IMR-90 (cell line): Measurements from ENCODE around the gene ARHGEF4. TPM values are rescaled to one million over a fixed set of nuclear protein-coding genes. Genes with fewer than 3 reads are reported as not detected.

Experiments
- ATAC-seq: fragments of 200-7000 bp; cut with Tn5 transposase; 2 replicates; pipeline ENCODE4 v1.9.1; 2020; ENCODE audit warnings: low read depth, mild to moderate bottlenecking, moderate library complexity
- BruUV-seq: library from RNA; stranded (reverse); fragments of 400-500 nt; replicated peaks from 2 replicates; lab custom pipeline; 2021; lab: Mats Ljungman, UMichigan
- CTCF ChIA-PET: fragments of 300-600 bp; formaldehyde crosslinking; extraction: SDS; loops from one replicate; lab custom pipeline; 2021; ENCODE audit warnings: antibody characterized with exemption; lab: Yijun Ruan, JAX
- POLR2A ChIA-PET: fragments of 300-600 bp; sonication (Branson Sonifier 250); formaldehyde crosslinking; loops from one replicate; lab custom pipeline; 2022; ENCODE audit warnings: antibody characterized with exemption; ENCODE audit not compliant: unreplicated experiment; lab: Charles Lee
- DNase-seq: peaks from one replicate; pipeline ENCODE4 v3.0.0; 2013
- H2AFZ ChIP-seq: replicated peaks from 2 replicates; pipeline ENCODE3; 2013; ENCODE audit warnings: low read length, mild to moderate bottlenecking; ENCODE audit not compliant: poor library complexity
- H2AK5ac ChIP-seq: 2 replicates; pipeline ENCODE4 v1.6.1; 2013; ENCODE audit warnings: low read depth, low read length, inconsistent platforms
- H2AK9ac ChIP-seq: replicated peaks from 2 replicates; pipeline ENCODE3; 2013; ENCODE audit warnings: mild to moderate bottlenecking, low read depth, low read length, moderate library complexity; ENCODE audit not compliant: poor library complexity
- H2BK120ac ChIP-seq: 2 replicates; pipeline ENCODE4 v1.6.1; 2013; ENCODE audit warnings: low read depth, low read length, inconsistent platforms
- H2BK15ac ChIP-seq: 3 replicates; pipeline ENCODE4 v1.6.1; 2013; ENCODE audit warnings: low read depth, low read length, inconsistent platforms
- H2BK20ac ChIP-seq: 2 replicates; pipeline ENCODE4 v1.6.1; 2013; ENCODE audit warnings: low read depth, mild to moderate bottlenecking, inconsistent platforms, low read length, moderate library complexity
- H2BK5ac ChIP-seq: 2 replicates; pipeline ENCODE4 v1.6.1; 2013; ENCODE audit warnings: mild to moderate bottlenecking, low read depth, low read length, inconsistent platforms; ENCODE audit not compliant: poor library complexity, severe bottlenecking
- H3K14ac ChIP-seq: replicated peaks from 2 replicates; pipeline ENCODE4 v1.6.1; 2013; ENCODE audit warnings: low read depth, low read length, inconsistent platforms
- H3K18ac ChIP-seq: 2 replicates; pipeline ENCODE4 v1.6.1; 2013; ENCODE audit warnings: low read depth, low read length, control low read depth
- H3K23ac ChIP-seq: 2 replicates; pipeline ENCODE4 v1.6.1; 2013; ENCODE audit warnings: low read depth, low read length, inconsistent platforms
- H3K27ac ChIP-seq: 2 replicates; pipeline ENCODE4 v1.5.1; 2013; ENCODE audit warnings: mild to moderate bottlenecking, control low read depth, low read length; ENCODE audit not compliant: insufficient read depth
- H3K27me3 ChIP-seq: 2 replicates; pipeline ENCODE4 v1.6.1; 2013; ENCODE audit warnings: low read length; ENCODE audit not compliant: control insufficient read depth, insufficient read depth
- H3K36me3 ChIP-seq: 2 replicates; pipeline ENCODE4 v1.6.1; 2013; ENCODE audit warnings: low read length, mixed read lengths; ENCODE audit not compliant: control insufficient read depth, insufficient read depth
- H3K4ac ChIP-seq: 2 replicates; pipeline ENCODE4 v1.6.1; 2013; ENCODE audit warnings: low read depth, low read length, inconsistent platforms
- H3K4me1 ChIP-seq: 2 replicates; pipeline ENCODE4 v1.6.1; 2013; ENCODE audit warnings: low read length, mixed read lengths; ENCODE audit not compliant: control insufficient read depth, insufficient read depth
- H3K4me2 ChIP-seq: 2 replicates; pipeline ENCODE4 v1.6.1; 2013; ENCODE audit warnings: low read depth, mild to moderate bottlenecking, control low read depth, low read length, moderate library complexity
- H3K4me3 ChIP-seq: 2 replicates; pipeline ENCODE4 v1.5.1; 2013; ENCODE audit warnings: low read depth, mild to moderate bottlenecking, control low read depth, low read length, moderate library complexity; ENCODE audit not compliant: insufficient read depth
- H3K56ac ChIP-seq: 2 replicates; pipeline ENCODE4 v1.6.1; 2013; ENCODE audit warnings: low read length, inconsistent platforms; ENCODE audit not compliant: insufficient read depth; ENCODE audit errors: extremely low read depth
- H3K79me1 ChIP-seq, 2 experiments: 2 replicates each; pipeline ENCODE4 v1.6.1; 2013; ENCODE audit warnings: low read length in 2 of 2, inconsistent platforms in 1 of 2, low read depth in 1 of 2
- H3K9ac ChIP-seq: 2 replicates; pipeline ENCODE4 v1.6.1; 2013; ENCODE audit warnings: low read depth, low read length, control low read depth
- H3K9me1 ChIP-seq: 2 replicates; pipeline ENCODE4 v1.6.1; 2013; ENCODE audit warnings: low read length, inconsistent platforms; ENCODE audit not compliant: insufficient read depth
- H3K9me3 ChIP-seq: 2 replicates; pipeline ENCODE4 v1.6.1; 2013; ENCODE audit warnings: low read length; ENCODE audit not compliant: control insufficient read depth, insufficient read depth
- H4K20me1 ChIP-seq: 2 replicates; pipeline ENCODE4 v1.6.1; 2013; ENCODE audit warnings: low read length, inconsistent platforms; ENCODE audit not compliant: insufficient read depth
- H4K5ac ChIP-seq: 2 replicates; pipeline ENCODE4 v1.6.1; 2013; ENCODE audit warnings: mild to moderate bottlenecking, low read depth, low read length, control low read depth
- H4K8ac ChIP-seq, 2 experiments: 2 replicates each; pipeline ENCODE4 v1.6.1; 2013; ENCODE audit warnings: low read depth in 2 of 2, low read length in 2 of 2, control low read depth in 1 of 2, inconsistent platforms in 1 of 2
- H4K91ac ChIP-seq: 2 replicates; pipeline ENCODE4 v1.6.1; 2013; ENCODE audit warnings: low read depth, low read length, inconsistent platforms; ENCODE audit not compliant: insufficient read depth
- CHD1 ChIP-seq: IDR thresholded peaks from 2 replicates; pipeline ENCODE4 v1.6.1; 2012; ENCODE audit warnings: low read depth, low read length, improper control_type of control experiment
- FOS ChIP-seq: fragments of 150-350 bp; IDR thresholded peaks from 2 replicates; pipeline ENCODE4 v1.6.1; 2016; ENCODE audit warnings: low read depth, low read length
- POLR2A ChIP-seq: IDR thresholded peaks from 2 replicates; pipeline ENCODE4 v1.6.1; 2012; ENCODE audit warnings: mild to moderate bottlenecking, low read depth, low read length
- RAD21 ChIP-seq: IDR thresholded peaks from 2 replicates; pipeline ENCODE4 v1.6.1; 2012; ENCODE audit warnings: low read length, improper control_type of control experiment
- WGBS, 2 experiments: methylation state at CpG; one replicate each; pipeline versions ENCODE4 v1.1.5 to v1.1.7; 2013; ENCODE audit warnings: missing lambda C conversion rate in 2 of 2; ENCODE audit not compliant: insufficient read length in 1 of 2; ENCODE audit errors: extremely low coverage in 2 of 2; 5-methylcytosine and 5-hydroxymethylcytosine counted together
- dilution Hi-C: fragments of 300-500 bp; cut with HindIII; formaldehyde crosslinking; loops from one replicate; pipeline ENCODE4 v1.14.3; 2018; ENCODE audit warnings: low sequenced_read_pairs; ENCODE audit not compliant: unreplicated experiment
- in situ Hi-C: fragments of 300-500 bp; cut with MboI; formaldehyde crosslinking; loops from 3 replicates; pipeline ENCODE4 v1.14.3; 2019; ENCODE audit warnings: low sequenced_read_pairs, inconsistent platforms, mixed read lengths
- intact Hi-C: fragments of 100-400 bp; cut with micrococcal nuclease; formaldehyde crosslinking; loops from 2 replicates; pipeline ENCODE4 v1.10.0; 2022
- polyA plus RNA-seq, 3 experiments: library from polyadenylated mRNA; depleted of rRNA; stranded (reverse); fragments of >200 nt; gene quantifications; 2 replicates each; pipeline ENCODE4 v1.2.3, GENCODE V29; 2012; ENCODE audit warnings: low replicate concordance in 1 of 3
- total RNA-seq: library from RNA; depleted of rRNA; stranded (reverse); fragments of >200 nt; gene quantifications from 2 replicates; pipeline ENCODE4 v1.2.3, GENCODE V29; 2012

The ARHGEF4 gene
- total and polyA plus RNA-seq, 2 of the 4 experiments (the other 2 are of a cell fraction), result 2.7 to 5.0 TPM

DNA sequence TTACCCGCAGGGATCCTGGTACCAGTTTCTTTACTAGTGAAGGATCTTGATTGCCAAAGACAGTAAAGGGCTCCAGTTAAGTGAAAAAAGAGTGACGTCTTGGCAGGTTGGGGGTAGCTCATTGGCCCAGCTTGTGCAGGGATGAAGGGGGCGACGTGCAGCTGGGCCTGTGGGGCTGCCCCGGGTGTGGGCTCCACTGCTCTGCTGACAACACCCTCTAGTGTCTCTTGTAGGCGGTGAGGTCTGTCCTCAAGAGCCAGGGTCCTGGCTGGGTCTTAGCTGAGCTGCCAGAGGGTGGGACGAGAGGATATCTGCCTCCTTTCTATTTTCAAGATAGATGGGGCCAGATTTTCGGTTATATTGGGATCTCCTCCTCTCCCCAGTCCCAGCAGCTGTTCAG is 6.1 kb downstream of the ARHGEF4 start:
- H2AK9ac ChIP-seq, result no peak overlapping the region
- no peak overlapping the region for H2BK120ac ChIP-seq
- no peak overlapping the region for H3K9ac ChIP-seq
- H3K4ac ChIP-seq, result no peak overlapping the region
- H3K14ac ChIP-seq, result no peak overlapping the region
- in situ Hi-C loops, result no loop called here
- 63% methylated on average over 4 of the region's 8 CpGs; no CpG with 5 or more reads in 1 of the 2 experiments for WGBS, 2 experiments
- H3K56ac ChIP-seq, result no peak overlapping the region
- ChIA-PET POLR2A (no interaction called here), CTCF (no interaction called here)
- no peak overlapping the region for H2BK5ac ChIP-seq
- no peaks in the 10 kb centered on the region for H4K20me1 ChIP-seq
- H4K91ac ChIP-seq, result no peak overlapping the region
- no peak for DNase-seq
- intact Hi-C loops, result no loop called here
- TF ChIP-seq RAD21 (no peak), FOS (no peak), POLR2A (no peak), CHD1 (no peak)
- no peak for ATAC-seq
- no peaks in the 10 kb centered on the region for H3K4me1 ChIP-seq
- no peaks in the 10 kb centered on the region for H3K79me1 ChIP-seq
- H3K4me3 ChIP-seq, result no peak overlapping the region
- no peaks in the 10 kb centered on the region for H3K9me3 ChIP-seq
- H3K27me3 ChIP-seq, result peaks cover 7% of the 10 kb centered on the region; the same call in 1 of the 2 replicates
- dilution Hi-C loops, result no loop called here
- no peak overlapping the region for H3K27ac ChIP-seq
- H2BK15ac ChIP-seq, result no peak overlapping the region
- H3K36me3 ChIP-seq, result no peaks in the 10 kb centered on the region
- no peak overlapping the region for H3K4me2 ChIP-seq
- BruUV-seq, result no TSS peak
- H2AK5ac ChIP-seq, result no peak overlapping the region
- no peak overlapping the region for H2BK20ac ChIP-seq
- H3K9me1 ChIP-seq, result no peaks in the 10 kb centered on the region
- no peak overlapping the region for H2AFZ ChIP-seq
- no peak overlapping the region for H4K8ac ChIP-seq
- H4K5ac ChIP-seq, result no peak overlapping the region
- H3K23ac ChIP-seq, result no peak overlapping the region
- no peak overlapping the region for H3K18ac ChIP-seq
